Measurements from ENCODE around the gene PRR3. TPM values are rescaled to one million over a fixed set of nuclear protein-coding genes. Genes with fewer than 3 reads are reported as not detected.

Gene PRR3
- total RNA-seq, 4 donors from 2014 or later, result 3.5 to 21.6 (median 7.9) TPM

DNA sequence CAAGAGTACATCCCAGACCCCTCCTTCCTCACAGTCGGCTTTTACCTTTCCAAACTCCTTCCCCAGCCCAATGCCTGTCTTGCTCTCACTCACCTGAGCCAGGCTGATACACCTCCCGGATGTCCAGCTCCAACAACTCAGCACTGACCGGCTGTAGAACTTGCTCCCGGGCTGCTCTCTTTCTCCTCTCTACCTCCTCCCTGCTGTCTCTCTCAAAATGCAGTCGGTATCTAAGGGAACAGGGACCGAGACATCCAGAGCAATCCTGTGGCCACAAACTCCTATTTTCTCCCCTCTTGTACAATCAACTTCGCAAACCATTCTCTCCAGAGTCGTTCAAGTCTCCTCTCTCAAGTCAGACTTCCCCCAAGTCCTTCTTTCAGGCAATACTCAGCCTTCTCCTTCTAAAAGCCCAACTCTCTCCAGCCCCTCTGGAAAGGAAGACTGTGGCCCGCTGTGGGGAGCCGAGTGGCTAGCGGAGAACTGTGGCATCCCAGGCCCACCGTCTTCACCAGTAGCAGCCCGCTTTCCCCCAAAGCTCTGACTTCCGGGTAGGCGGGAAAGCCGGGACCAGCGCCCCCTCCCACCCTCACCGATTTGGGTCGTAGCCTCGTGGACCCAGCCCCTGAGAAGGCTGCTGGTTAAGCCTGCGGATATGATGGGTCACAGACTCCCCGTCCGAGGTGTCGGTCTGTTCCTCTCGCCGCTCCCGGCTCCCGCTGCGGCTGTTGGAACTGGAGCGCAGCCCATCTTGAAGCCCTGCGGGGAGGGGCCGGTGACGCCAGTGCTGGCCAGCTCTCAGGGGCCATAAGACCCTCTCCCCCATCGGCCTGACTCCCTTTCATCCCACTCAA, 1.9 kb upstream of the PRR3 start:
- H3K27me3 ChIP-seq, result no peaks in the 10 kb centered on the region
- peak; percentile 41 for ATAC-seq
- TF ChIP-seq EP300 (IDR thresholded peaks at IDR 0.05), result no peak
- TF ChIP-seq, protein P1, sequence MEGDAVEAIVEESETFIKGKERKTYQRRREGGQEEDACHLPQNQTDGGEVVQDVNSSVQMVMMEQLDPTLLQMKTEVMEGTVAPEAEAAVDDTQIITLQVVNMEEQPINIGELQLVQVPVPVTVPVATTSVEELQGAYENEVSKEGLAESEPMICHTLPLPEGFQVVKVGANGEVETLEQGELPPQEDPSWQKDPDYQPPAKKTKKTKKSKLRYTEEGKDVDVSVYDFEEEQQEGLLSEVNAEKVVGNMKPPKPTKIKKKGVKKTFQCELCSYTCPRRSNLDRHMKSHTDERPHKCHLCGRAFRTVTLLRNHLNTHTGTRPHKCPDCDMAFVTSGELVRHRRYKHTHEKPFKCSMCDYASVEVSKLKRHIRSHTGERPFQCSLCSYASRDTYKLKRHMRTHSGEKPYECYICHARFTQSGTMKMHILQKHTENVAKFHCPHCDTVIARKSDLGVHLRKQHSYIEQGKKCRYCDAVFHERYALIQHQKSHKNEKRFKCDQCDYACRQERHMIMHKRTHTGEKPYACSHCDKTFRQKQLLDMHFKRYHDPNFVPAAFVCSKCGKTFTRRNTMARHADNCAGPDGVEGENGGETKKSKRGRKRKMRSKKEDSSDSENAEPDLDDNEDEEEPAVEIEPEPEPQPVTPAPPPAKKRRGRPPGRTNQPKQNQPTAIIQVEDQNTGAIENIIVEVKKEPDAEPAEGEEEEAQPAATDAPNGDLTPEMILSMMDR (IDR thresholded peaks at IDR 0.05), result no peak
- TF ChIP-seq POLR2A (IDR thresholded peaks at IDR 0.05), result no peak
- peak; percentile 40 for TF ChIP-seq POLR2AphosphoS5 (IDR thresholded peaks at IDR 0.05)
- H3K27ac ChIP-seq, result peak overlapping the region; percentile 90 to 100 (median 98)
- H3K4me3 ChIP-seq, result peak overlapping the region; percentile 67 to 96
- H3K36me3 ChIP-seq, result peaks cover 0 to 45% of the 10 kb centered on the region in 2 donors
- no peaks in the 10 kb centered on the region for H3K9me3 ChIP-seq
- H3K4me1 ChIP-seq, result peaks cover 0 to 40% (median 18%) of the 10 kb centered on the region in 3 donors
- 14 to 26% methylated on average over 5 to 11 of the region's 34 CpGs for WGBS, 2 donors (ENCODE audit: low coverage in 1 of 2)

DNA sequence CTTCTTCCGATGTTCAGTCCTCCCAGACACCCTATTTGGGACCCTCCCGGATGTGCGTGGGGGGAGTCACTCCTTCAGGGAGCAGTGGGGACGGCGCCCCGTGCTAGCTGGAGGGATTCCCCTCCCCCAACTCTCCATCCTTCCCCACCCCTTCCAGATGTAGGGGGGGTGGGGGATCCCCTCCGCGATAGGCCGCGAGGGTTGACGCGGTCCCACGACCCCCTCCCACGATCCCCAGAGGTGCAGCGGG, 1.4 kb upstream of the PRR3 start:
- no peaks in the 10 kb centered on the region for H3K27me3 ChIP-seq
- WGBS, 2 donors (ENCODE audit: low coverage in 1 of 2), result no CpG with 5 or more reads among the region's 15 CpGs
- H3K27ac ChIP-seq, result peak overlapping the region; percentile 90 to 100 (median 98)
- H3K4me3 ChIP-seq, result peak overlapping the region; percentile 67 to 96
- H3K36me3 ChIP-seq, result peaks cover 0 to 40% of the 10 kb centered on the region in 2 donors
- no peak for ATAC-seq
- no peak for TF ChIP-seq EP300 (IDR thresholded peaks at IDR 0.05)
- TF ChIP-seq, protein P1 (IDR thresholded peaks at IDR 0.05), result no peak
- TF ChIP-seq POLR2AphosphoS5 (IDR thresholded peaks at IDR 0.05), result no peak
- no peak for TF ChIP-seq POLR2A (IDR thresholded peaks at IDR 0.05)
- H3K4me1 ChIP-seq, result peaks cover 0 to 40% (median 18%) of the 10 kb centered on the region in 3 donors
- no peaks in the 10 kb centered on the region for H3K9me3 ChIP-seq

DNA sequence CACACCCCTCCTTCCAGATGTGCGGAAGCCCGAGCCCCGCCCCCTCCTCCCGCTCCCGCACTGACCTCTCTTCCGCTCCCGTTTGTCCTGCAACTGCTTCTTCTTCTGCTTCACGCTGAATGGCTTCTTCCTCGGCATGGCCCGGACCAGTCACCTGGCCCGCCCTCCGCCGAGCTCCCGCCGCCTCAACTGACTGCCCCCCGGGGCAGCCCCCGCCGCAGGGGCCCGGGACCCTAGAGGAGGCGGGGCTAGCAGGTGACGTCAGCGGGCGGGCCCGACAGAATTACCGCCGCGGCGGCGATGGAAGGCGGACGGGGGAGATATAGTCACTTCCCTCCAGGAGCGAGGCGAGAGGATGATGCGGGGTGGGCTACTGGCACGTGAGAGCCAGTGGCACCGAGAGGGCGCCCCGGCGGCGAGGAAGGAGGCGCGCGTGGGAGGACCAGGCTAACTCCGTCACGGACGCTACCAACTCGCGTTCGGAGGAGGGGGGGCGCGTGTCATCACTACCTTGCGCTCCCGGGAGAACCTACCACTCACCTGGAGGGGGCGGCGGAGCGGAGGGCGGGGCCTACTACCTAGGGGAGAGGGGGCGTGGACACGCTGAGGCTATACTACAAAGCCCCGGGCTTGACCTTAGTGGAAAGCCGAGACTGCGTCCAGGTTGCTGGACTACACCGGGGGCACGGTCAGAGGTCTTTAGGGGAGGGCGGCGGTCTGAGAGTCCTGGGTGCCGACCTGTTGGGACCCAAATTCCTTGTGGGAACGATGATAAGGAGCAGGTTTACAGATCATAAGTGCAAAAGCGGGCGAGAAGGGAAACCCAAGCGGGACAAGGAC, 809 bp upstream of the PRR3 start, which contains the start of gene GNL1:
TSS of gene GNL1 (minus strand) at position 424 of the 840 bp plus-strand sequence. CDS start at position 138, 286 bp downstream.
- TF ChIP-seq POLR2A (IDR thresholded peaks at IDR 0.05) (peak; percentile 50 to 54), EP300 (IDR thresholded peaks at IDR 0.05) (no peak), POLR2AphosphoS5 (IDR thresholded peaks at IDR 0.05) (peak; percentile 77)
- TF ChIP-seq, protein P1 (IDR thresholded peaks at IDR 0.05), result peak in 1 of 4 experiments; percentile 27
- WGBS, 2 donors (ENCODE audit: low coverage in 1 of 2), result 0% methylated on average over 9 to 14 of the region's 71 CpGs
- peak; percentile 87 for ATAC-seq

DNA sequence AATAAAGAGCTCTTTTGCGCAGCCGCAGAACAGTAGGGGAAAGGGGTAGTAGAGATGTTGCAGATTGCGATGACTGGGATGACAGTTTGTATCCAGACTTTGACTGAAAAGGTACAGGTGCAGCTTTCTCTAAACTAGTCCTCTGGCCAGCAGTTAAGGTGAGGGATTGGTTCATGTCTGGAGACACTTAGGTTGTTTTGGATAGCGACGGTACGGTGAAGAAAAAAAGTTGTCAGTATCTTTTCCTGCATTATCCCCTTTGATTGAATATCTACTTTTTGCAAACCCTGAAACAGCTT, 537 bp downstream of the PRR3 start:
- Histone ChIP-seq H3K27me3 (no peaks in the 10 kb centered on the region), H3K9me3 (no peaks in the 10 kb centered on the region), H3K4me1 (peaks cover 0 to 40% (median 18%) of the 10 kb centered on the region in 3 donors), H3K36me3 (peaks cover 0 to 40% of the 10 kb centered on the region in 2 donors), H3K27ac (peak overlapping the region; percentile 90 to 100 (median 98)), H3K4me3 (peak overlapping the region; percentile 67 to 96)
- TF ChIP-seq, protein P1 (IDR thresholded peaks at IDR 0.05), result no peak
- no peak for TF ChIP-seq POLR2AphosphoS5 (IDR thresholded peaks at IDR 0.05)
- no peak for ATAC-seq
- 2 to 5% methylated on average over 6 of the region's 6 CpGs for WGBS, 2 donors (ENCODE audit: low coverage in 1 of 2)

More for the DNA sequence above, 809 bp upstream of the PRR3 start, which contains the start of gene GNL1:
- H3K27ac ChIP-seq, result peak within 1 kb of the TSS; percentile 90 to 100 (median 98)
- peak within 1 kb of the TSS; percentile 67 to 96 for H3K4me3 ChIP-seq
- H3K27me3 ChIP-seq, result no peaks in the 10 kb centered on the region
- H3K36me3 ChIP-seq, result peaks cover 0 to 40% of the 10 kb centered on the region in 2 donors
- no peaks in the 10 kb centered on the region for H3K9me3 ChIP-seq
- peaks cover 0 to 40% (median 18%) of the 10 kb centered on the region in 3 donors for H3K4me1 ChIP-seq

Measured in gastroesophageal sphincter (tissue), 4 donors.